IPS DF 4.7 (cell line): Measurements from ENCODE around the gene CDYL2.

Experiments used
- DNase-seq: peaks from one replicate; pipeline ENCODE4 v3.0.0-alpha.2; 2013; ENCODE audit warnings: low spot score; ENCODE audit errors: extremely low read depth

CDYL2 gene

DNA sequence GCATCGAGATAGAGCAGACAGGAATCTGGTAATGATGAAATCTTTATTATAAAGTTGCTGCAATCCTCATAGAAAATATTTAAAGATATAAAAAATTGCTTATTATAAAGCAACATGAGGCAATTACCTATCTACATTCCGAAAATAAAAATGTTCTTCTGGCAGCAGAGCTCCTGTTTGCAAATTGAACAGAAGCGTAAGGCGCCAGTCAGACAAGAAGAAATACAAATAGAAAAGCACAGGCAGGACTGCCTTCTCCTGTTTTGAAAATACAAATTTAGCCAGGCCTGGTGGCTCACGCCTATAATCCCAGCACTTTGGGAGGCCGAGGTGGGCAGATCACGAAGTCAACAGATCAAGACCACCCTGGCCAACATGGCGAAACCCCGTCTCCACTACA lies 95.6 kb downstream of the CDYL2 start:
- no peak for DNase-seq

DNA sequence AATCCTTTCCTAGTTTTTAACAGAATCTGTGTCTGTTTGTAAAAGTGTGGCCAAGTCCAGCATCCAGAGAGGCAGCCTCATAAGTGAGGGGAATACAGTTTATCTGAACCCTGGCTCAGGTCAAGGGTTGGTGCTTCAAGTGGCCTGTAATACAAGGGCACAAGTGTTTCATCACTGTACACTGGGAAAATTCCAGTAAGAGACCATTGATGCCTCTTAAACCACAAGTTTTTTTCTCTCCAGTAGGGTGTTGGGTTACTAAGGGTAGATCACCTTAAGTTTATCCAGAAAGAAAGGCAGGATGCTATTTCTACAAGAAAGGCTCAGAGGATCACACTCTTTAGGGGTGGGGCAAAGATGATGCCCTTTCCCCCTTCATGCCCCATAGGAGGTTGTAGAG lies 96.7 kb downstream of the CDYL2 start:
- no peak for DNase-seq

DNA sequence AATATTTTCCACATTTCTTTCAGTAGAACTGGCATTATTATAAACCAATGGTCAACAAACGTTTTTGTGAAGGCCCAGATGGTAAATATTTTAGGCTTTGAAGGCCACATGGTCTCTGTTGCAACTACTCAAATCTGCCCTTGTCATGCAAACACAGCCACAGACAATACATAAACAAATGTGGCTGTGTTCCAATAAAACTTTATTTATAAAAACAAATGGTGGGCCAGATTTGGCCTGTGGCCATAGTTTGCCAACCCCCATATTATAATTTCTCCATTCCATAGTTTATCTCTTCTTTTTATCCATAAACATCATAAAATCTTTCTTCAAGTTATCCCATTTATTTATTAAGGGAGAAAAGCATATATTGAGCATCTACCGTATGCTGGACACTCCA lies 98.8 kb downstream of the CDYL2 start:
- DNase-seq = no peak

DNA sequence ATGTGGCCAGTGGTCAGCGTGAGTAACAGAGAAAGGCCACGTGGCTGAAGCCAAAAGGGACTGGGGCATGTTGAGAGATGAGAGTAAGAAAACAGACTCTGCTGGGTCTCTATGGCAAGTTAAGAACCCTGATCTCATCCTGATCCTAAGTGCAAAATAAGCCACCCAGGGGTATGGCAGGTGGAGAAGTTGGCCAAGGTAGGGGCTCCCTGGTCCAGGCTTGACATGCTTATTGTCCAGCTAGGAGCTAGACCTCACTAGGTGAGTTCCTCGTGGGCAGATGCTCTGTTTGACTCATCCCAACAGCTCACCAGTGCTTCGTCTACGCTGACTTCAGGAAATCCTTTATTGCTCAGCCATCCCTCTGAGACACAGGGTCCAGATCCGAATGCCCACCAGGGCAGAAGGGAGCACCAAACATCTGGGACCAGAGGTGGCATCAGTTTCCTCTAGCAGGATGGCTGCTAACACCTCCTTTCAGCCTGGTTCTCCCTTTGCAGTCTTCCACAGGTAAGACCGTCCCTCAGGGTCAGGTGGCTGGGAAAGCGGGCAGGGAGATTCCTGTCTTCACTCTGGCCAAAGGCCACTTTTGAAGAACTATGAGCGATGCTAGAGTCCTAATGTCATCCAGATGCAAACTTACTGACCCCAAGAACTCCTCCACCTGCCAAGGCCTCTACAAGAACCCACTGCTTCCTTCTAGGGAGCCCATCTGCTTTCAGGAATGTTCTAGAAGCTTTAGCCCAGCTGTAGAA lies 99.5 kb downstream of the CDYL2 start:
- no peak for DNase-seq

DNA sequence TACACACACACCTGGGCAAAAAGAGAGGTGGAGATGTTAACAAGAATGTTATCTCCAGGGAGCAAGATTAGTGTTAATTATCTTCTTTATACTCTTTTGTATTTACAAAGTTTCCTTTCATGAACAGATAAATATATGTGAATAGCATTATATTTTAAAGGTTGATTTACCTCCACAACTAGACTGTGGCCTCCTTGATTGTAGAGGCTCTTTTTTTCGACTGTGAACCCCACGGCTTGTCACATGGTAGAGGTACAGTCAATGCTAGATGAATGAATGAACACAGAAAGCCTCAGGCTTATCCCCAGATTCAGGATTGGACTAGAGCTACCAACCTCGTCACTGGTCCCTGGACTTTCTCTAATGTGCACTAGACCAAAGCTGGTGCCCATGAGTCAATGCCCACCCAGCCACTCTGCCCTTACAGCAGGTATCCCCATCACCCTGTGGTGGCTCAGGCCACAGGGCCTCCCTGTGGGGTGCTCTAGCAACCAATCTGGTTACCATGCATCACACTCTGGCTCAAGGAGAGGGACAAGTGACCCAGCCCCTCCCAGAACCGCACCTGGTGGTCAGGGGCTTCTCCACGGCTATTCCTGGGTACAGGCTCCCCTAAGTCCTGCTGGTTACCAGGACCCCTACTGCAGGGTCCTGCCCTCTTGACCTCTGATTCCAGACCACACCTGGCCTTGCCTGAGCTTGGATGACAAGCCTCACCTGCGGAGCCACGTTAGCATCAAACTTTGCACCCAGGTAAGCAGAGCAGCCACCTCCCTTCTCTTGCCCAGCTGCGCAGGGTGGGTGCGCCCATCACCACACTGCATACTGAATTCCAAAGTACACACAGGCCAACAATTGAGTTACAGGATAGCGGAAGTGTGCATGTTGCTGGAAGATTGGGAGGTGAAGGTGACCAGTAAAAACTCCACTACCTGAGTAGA lies 101.0 kb downstream of the CDYL2 start:
- no peak for DNase-seq

DNA sequence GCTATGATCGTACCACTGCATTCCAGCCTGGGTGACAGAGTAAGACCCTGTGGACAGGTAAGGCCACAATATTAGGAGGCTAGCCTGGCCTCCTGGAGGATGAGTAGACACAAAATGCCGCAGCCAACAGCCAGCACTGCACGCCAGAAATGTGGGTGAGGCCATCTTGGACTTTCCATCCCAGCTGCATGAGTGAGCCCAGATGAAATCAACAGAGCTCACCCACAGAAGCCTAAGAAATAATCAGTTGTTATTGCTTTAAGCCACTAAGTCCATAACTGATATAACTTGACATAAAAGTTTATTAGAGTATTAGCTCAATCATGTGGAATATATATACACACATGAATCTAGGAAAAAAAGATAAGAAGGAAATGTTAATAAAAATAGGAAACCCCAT lies 101.7 kb downstream of the CDYL2 start:
- DNase-seq = no peak

DNA sequence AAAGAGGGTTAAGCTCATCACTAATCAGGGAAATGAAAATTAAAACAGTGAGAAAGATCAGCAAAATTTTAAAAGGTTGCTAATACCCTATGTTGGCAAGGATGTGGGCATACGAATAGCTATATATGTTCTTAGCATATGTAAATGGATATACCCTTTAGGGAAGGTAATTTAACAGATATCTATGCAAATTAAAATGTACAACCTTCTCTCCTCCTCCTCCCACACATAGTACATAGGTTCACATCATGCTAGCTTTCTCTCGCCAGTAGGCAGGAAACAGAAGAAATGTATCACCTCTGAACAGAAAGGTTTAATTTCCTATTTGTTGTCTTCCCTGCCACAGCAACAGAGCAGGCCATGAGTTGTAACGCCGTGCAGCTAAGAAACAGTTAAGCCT lies 103.8 kb downstream of the CDYL2 start:
- no peak for DNase-seq

DNA sequence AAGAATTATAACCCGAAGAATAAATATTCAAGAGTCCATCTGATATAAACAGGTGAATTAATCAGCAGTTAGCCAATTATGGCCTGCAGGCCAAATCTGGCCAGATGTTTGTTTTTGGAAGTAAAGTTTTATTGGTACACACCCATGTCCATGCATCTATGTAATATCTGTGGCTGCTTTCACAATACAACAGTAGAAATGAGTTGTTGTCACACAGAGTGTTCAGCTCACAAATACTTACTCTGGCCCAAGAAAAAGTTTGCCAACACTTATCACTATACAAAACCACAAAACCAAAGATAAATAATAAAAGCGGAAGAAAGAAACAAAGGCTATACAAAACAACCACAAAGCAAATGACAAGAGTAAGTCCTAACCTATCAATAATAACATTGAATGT lies 109.4 kb downstream of the CDYL2 start:
- DNase-seq = no peak

DNA sequence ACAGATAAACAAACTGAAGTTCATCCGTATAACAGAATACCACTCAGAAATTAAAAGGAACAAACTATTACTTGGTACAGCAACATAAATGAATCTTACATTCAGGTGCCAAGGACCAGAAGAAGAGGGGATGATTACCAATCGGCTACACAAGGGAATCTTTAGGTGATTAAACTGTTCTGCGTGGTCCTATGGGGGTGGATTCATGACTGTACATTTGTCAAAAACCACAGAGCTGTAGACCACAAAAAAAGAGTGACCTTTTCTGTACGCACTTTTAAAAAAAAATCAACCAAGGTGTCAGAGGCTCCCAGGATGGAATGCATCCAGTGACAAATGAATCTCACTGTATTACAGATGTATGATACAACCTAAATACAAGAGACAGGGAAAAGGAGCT lies 110.8 kb downstream of the CDYL2 start:
- no peak for DNase-seq

DNA sequence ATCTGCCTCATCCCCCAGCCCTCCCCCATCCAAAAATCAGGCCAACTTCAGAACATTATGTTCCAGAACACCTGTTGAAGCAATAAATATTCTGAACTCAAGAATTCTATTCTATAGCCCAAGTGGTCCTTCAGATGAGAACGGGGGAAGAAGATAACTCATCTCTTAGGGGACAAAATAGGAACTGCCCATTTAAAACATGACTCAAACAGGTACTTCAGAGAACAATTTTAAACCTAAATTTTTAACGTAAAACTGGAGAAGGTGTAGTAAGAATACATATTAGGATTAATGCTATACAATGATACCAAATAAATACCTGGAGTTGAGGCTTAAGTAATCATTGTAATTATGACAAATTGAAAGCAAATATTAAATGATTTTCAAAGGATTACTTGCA lies 112.1 kb downstream of the CDYL2 start:
- no peak for DNase-seq

DNA sequence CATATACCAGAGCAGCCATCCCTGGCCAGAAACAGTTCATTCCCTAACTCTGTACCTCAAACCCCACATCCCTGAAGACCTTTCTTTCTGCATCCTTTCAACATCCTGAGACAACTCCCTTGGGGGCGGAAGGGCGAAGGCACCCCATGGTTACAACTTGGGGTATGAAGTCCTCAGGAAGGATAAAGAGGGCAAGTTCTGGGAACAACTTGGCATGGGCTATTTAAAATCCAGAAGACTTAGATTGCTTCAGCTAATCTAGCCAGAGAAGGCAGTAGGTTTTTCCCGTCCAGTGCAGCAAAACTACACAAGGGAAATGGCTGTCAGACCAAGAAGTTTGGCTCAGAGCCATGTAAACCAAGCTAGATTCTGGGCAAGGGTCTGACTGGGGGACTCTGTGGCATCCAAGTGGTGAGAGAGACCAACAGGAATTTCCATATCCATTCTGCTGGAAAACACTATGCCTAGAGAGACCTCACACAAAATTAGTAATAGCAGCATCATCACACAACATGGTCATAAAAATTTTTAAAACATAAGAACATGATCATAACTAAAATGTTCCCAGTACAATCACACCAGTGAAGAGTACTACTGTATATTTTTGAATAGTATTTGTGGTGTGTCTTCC lies 113.2 kb downstream of the CDYL2 start:
- DNase-seq = no peak

DNA sequence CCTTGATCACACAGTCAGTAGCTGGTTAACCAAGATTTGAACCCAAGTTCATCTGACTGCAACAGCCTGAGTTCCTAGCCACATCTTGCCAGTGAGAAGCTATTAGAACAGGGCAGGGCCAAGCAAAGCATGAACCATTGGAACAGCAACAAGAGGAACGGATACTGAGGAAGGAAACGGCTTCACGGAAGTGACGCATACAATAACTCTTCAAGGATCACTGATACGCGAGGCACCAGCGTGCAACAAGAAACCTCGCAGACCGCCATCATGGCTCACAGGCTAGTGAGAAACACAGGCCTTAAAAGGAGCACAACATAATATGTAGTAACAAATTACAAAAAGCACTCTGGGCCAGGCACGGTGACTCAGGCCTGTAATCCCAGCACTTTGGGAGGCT lies 114.9 kb downstream of the CDYL2 start:
- DNase-seq = no peak

DNA sequence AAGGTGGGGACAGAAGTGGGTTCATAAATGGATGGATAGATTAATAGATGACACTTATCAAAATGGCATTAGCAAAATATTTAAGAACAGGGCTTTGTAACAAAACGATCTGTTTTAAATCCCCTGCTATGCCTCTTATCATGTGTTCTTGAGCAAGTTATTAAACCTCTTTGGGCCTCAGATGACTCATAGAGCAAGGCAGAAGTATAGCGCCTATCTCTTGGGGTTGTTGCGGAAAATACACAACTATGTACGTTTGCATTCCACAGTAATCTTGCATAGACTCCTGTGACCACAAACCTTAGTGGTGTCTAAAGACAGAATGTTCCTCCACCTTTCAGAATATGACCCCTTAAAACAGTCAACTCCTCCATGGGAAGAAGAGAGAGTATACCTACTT lies 116.8 kb downstream of the CDYL2 start:
- no peak for DNase-seq

DNA sequence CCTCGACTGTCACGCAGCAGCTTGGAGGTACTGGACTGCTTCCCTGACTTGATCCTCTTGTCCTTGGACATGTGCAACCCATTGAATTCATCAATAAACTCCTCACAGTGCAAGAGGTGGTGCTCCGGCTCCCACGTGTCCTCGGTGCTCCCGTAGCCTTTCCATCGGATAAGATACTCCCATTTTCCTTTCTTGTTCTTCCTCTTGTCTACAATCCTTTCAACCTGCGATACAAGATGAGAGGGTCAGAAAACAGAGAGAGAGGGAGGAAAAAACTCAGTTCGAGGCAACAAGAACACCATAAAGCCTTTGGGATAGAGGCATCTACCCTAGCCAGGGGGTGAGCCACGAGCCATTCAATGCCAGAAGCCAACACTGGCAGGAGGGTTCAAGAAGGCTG lies 119.5 kb downstream of the CDYL2 start:
- no peak for DNase-seq

DNA sequence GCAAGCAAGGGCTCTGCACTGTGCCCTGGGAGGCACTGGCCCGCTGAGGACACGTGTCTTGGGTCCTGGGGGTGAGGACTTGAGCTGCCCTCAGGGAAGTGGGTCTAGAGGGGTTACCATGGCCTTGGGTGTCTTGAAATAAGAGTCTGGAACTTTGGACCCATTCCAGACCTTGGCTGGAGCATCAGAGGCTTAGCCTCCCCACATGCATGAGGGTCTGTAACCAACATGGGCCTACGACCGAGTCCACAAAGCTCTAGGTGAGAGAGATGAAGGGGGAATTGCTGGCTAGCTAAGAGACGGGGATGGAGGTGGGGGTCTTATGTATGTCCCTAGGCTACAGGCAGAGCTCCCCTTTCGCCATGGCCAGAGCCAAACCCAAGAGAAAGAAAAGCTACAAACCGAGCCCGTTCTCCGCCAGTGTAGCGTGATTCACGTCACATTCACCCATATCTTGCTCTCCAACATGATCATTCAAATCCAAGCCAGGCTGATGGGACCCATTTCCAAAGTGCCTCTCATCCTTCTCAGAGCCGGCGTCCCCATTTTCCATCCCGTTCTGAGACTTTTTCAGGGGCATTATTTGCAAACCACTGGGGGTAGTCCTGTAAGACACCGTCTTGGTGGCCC lies 120.1 kb downstream of the CDYL2 start:
- DNase-seq = no peak

DNA sequence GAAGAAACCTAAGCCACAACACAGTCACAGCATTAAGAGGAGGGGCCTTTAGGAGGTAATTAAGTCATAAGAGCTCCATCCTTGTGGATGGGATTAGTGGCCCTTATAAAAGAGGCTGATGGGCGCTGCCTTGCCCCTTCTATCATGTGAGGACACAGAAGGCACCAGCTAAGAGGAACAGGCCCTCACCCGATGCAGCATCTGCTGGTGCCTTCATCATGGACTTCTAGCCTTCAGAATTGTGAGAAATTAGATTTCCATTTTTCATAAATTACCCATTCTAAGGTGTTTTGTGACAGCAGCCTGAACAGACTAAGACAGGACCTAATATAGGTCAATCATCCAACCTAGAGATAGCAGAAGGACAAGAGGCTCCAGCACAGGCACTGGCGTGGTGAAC lies 120.8 kb downstream of the CDYL2 start:
- DNase-seq = no peak

DNA sequence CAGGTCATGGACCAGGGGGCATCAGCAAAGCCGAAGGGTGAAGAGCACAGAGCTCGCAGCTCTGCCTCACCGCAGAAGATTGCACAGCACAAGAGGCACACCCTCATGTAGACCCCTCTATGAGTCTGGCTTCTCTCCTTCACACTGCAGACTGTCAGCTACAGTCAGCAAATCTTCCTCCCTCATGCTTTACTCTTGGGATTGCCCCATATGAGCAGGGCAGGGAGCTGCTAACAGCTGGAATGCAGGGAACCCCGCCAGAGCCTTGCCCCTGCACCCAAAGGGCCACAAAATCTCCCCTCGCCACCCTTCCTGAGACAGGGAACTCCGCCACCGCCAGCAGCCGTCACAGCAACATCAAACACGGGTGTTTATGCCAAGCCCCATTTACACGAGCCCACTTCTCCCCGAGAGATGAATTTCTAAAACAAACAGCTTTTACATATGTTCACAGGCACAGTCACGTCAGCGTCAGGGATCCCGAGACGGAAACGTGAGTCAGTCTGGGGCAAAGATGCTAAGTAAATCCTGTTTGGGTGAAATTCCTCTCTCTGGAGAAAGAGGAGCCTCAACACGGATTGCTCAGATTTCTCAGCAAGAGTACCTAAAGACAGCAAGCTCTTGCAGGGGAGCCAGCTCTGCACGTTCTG lies 121.9 kb downstream of the CDYL2 start:
- DNase-seq = no peak

DNA sequence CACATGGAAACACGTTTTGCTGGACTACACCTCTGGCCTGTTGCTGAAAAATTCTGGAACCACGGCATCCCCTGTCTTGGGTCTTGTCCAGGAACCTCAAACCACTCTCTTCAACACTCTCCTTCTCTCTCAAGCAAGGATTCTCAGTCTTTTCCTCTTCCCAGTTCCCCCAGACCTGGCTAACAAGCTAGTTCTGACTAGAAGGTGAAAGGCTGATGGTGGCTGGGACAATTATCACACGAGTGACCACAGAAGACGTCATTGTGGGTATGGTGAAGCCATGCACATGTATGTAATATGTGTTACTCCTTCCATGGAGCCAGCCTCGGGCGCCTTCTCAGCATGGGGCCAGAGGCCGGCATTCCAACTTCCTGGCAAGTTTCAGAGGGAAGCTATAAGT lies 123.0 kb downstream of the CDYL2 start:
- DNase-seq = no peak

DNA sequence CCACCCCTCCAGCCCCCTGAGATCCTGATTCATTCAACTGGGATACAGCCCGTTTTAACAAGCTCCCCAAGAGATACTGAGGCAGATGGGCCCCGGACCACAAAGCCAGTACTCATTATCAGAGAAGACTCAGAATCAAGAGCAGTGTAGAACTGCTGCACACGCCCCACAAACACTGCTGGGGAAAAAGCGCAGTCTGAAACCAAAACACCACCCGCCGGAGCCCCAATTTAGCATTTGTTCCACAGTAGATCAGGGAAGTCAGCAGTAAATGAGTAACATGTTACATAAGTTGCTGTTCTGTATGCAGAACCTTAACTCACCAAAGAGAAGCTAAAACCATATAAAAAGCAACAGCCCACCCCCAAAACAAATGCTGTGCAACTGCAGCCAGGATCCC lies 123.6 kb downstream of the CDYL2 start:
- no peak for DNase-seq

DNA sequence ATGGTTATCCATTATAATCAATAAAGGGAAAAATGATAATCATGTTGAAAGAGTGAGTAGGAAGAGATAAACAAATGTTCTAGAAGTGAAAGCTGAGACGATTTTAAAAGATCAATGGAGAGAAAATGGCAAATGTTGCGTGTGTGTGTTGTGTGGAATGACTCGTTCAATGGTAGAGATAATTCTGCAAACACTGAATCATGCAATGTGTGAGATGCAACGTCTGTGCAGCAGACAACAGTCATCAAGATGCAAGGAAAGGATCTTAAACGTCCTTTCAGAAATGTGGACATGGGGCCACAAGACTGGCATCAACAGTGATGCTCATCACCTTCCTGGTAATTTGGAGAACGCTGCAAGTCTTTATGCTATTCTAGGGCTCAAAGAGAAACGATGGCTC lies 124.4 kb downstream of the CDYL2 start:
- DNase-seq = no peak

DNA sequence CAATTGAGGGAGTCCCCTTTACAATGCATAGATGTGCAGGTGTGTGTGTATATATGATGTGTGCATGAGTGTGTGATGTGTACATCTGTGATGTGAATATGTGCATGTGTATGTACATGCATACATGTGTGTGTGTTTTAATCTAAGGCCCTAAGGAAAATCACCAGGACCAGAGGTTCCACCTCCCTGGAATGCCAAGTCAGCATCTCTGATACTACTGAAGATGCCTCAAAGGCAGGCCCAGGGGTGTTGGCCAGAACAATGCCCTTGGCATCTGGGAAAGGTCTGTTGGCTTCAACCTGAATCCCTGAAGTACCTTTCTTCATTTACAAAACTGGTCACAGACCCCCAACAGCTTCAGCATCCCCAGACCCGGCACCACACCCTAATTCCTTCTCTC lies 129.5 kb downstream of the CDYL2 start:
- no peak for DNase-seq
